Measurements from ENCODE around the gene SETD4. TPM values are rescaled to one million over a fixed set of nuclear protein-coding genes. Genes with fewer than 3 reads are reported as not detected.

Gene SETD4
- total RNA-seq, 2 experiments from 2014 or later: 14.8 to 15.2 TPM

DNA sequence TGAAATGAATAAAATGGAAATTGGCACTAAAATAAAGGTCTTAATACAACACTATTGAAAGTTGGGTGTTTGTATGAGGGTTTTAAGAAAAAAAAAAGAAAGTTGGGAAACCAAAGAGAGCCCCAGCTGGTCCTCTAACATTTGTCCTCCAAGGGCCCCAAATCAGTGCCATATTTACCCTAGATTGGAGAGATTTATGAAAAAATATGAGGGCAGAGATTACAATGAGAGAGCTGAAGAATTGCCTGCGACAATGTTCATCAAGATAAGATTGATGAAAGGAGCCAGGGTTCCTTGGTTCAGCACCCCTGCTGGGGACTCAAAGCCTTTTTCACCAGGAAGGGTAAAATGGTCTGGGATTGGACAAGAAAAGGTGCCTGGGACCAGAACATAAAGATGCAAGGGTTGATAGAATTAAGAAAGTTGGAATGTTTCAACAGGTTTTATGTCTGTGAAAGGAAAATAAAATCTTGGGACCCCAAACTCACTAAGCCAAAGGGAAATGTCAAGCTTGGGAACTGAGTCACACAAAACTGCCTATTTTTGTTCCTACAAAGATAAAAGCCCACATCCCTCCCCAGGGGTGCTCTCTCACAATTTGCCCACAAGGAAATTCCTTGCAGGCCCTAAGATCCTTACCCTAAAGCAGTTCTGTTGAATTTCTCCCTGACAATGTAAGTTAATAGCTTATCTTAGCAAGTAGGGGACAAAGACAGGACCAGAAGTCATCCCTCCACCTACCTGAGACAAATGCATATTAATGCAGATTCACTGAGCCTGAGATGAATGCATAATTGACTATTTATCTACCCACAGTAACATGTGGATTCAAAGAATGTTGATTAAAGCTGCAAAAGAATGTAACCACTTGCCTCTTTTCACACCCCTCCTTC lies 36.3 kb upstream of the SETD4 start:
- DNase-seq: no peak
- H3K27ac Mint-ChIP-seq: no peak overlapping the region
- H3K36me3 Mint-ChIP-seq (ENCODE audit: low read depth): peaks cover 8% of the 10 kb centered on the region
- no peak overlapping the region for H3K4me3 Mint-ChIP-seq
- H3K27me3 Mint-ChIP-seq (ENCODE audit: low read depth): peaks cover 3% of the 10 kb centered on the region
- H3K9me3 Mint-ChIP-seq: peaks cover 8% of the 10 kb centered on the region
- H3K4me1 Mint-ChIP-seq (ENCODE audit: low read depth): peaks cover 3% of the 10 kb centered on the region
- intact Hi-C loops (cut with micrococcal nuclease): no loop called here
- CTCF ChIA-PET: interaction anchor here (0.6 to 1.6 kb wide), 5 partner anchors 16 to 1047 kb away, joined by 3 to 5 read pairs (median 4); no protein-coding TSS in a partner anchor

DNA sequence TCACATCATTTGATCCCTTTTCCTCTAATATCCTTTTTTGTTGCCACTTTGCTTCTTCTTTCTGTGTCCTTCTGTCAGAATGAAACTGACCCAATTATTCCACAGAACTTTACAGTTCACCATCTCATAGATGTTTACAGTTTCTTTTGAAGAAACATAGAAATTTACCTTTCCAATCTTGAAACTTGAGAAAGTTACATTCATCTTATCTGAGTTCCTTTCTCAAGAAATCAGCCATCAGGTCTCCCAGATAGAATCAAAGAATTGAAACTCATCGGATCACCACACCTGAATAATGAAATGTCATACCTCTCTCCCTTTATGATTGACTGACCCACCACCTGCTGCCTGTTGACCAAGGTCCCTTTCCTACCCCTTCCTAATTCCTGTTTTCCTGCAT lies 33.2 kb upstream of the SETD4 start:
- Mint-ChIP-seq H3K27me3 (ENCODE audit: low read depth) (peaks cover 3% of the 10 kb centered on the region), H3K36me3 (ENCODE audit: low read depth) (peaks cover 8% of the 10 kb centered on the region), H3K4me1 (ENCODE audit: low read depth) (no peaks in the 10 kb centered on the region), H3K9me3 (peaks cover 8% of the 10 kb centered on the region), H3K27ac (no peak overlapping the region), H3K4me3 (no peak overlapping the region)
- intact Hi-C loops (cut with micrococcal nuclease): no loop called here
- CTCF ChIA-PET: no interaction called here
- no peak for DNase-seq

DNA sequence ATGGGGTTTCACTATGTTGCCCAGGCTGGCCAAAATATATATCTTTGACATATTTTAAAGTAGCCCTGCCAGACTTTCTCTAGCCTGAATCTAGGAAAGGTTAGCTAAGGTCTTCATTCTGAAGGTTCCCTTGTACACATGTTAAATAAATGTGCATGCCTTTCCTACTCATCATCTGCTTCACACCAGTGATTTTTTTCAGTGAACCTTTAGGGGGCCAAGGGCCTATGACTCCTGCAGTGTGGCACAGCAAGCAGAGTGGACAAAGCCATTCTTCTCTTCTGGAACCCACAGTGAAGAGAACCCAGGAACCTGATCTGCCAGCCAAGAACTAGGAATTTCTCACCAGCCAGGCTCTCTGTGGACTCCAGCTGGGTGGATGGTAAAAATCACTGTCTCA lies 32.4 kb upstream of the SETD4 start:
- Mint-ChIP-seq H3K36me3 (ENCODE audit: low read depth) (peaks cover 8% of the 10 kb centered on the region), H3K27ac (no peak overlapping the region), H3K4me3 (no peak overlapping the region), H3K9me3 (peaks cover 8% of the 10 kb centered on the region), H3K4me1 (ENCODE audit: low read depth) (no peaks in the 10 kb centered on the region), H3K27me3 (ENCODE audit: low read depth) (peaks cover 3% of the 10 kb centered on the region)
- intact Hi-C loops (cut with micrococcal nuclease): no loop called here
- CTCF ChIA-PET: no interaction called here
- DNase-seq: no peak

DNA sequence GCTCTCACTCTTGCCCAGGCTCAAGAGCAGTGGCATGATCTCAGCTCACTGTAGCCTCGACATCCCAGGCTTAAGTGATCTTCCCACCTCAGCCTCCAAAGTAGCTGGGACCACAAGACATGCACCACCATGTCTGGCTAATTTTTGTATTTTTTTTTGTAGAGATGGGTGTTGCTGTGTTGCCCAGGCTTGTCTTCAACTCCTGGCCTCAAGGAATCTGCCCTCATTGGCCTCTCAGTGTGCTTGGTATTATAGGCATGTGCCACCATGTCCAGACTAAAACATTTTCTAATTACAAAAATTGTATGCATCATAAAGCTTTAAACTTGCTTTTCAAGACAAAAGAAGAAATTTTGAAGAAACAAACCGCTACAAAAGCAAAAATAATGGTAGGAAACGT lies 29.6 kb upstream of the SETD4 start:
- Mint-ChIP-seq H3K4me1 (ENCODE audit: low read depth) (peaks cover 2% of the 10 kb centered on the region), H3K27me3 (ENCODE audit: low read depth) (peaks cover 3% of the 10 kb centered on the region), H3K4me3 (no peak overlapping the region), H3K36me3 (ENCODE audit: low read depth) (peaks cover 8% of the 10 kb centered on the region), H3K27ac (no peak overlapping the region), H3K9me3 (peaks cover 6% of the 10 kb centered on the region)
- no peak for DNase-seq
- CTCF ChIA-PET: no interaction called here
- intact Hi-C loops (cut with micrococcal nuclease): no loop called here

DNA sequence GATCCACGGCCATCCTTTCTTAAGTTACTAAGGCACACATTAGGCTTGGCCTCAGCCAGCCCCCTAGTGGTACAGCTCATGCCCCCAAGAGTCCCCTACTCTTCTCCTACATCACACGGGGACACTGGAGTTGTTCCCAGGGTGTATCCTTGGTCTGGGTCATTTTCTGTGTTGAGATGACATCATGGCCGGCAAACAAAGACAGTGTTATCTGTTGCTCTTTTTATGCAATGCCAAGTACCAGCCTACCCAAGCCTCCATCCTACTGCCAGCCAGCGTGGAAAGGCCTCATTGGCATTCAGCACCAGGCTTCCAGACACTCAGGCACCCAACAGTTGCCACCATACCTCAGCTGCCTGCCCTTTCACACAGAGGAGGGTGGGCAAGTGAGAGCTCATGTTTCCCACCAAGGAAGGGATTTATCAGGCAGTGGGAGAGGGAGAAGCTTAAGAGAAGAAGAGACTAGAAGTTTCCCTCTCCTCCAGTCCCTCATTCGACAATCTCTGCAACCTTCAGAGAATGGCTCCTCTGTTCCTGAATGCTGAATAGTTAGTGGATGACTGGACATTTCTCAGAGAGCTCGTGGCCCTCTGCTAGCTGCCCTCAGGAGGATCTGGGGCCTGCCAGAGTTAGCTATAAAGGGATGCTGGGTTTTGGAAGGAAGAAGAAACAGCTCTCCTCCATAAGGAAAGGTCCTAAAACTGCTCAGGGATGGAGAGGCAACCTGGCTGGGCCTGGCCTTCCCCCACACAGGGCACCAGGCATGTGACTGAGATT lies 27.2 kb upstream of the SETD4 start:
- Mint-ChIP-seq H3K27me3 (ENCODE audit: low read depth) (no peaks in the 10 kb centered on the region), H3K4me1 (ENCODE audit: low read depth) (peaks cover 2% of the 10 kb centered on the region), H3K4me3 (no peak overlapping the region), H3K27ac (no peak overlapping the region), H3K36me3 (ENCODE audit: low read depth) (no peaks in the 10 kb centered on the region), H3K9me3 (no peaks in the 10 kb centered on the region)
- no peak for DNase-seq
- CTCF ChIA-PET: interaction anchor here (1.3 kb wide), 1 partner anchor 21 kb away, joined by 3 read pairs; no protein-coding TSS in a partner anchor
- intact Hi-C loops (cut with micrococcal nuclease): no loop called here

DNA sequence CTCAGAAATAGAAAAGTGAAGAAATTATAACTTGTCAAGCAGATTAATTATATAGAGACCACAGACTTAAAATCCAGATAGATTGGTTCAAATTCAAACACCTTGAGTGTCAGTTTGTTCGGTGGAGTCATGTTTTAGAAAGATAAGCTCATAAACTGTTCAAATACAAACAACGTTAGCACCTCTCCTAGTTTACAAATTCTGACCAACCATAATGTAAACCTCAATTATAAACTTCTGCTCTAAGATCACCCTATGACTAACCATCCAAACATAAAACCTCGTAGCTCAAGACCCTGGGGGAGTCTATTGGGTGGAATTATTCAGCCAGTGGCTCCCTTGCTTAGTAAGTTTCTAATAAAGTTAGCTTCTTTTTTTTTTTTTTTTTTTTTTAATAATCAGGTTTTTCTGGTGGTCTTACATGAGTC lies 21.9 kb upstream of the SETD4 start:
- CTCF ChIA-PET: interaction anchor here (0.7 to 1.2 kb wide), 2 partner anchors 30 to 43 kb away, joined by 4 to 5 read pairs; no protein-coding TSS in a partner anchor
- intact Hi-C loops (cut with micrococcal nuclease): no loop called here
- Mint-ChIP-seq H3K9me3 (no peaks in the 10 kb centered on the region), H3K27ac (no peak overlapping the region), H3K27me3 (ENCODE audit: low read depth) (no peaks in the 10 kb centered on the region), H3K4me3 (no peak overlapping the region), H3K36me3 (ENCODE audit: low read depth) (no peaks in the 10 kb centered on the region), H3K4me1 (ENCODE audit: low read depth) (peaks cover 22% of the 10 kb centered on the region)
- DNase-seq: no peak

DNA sequence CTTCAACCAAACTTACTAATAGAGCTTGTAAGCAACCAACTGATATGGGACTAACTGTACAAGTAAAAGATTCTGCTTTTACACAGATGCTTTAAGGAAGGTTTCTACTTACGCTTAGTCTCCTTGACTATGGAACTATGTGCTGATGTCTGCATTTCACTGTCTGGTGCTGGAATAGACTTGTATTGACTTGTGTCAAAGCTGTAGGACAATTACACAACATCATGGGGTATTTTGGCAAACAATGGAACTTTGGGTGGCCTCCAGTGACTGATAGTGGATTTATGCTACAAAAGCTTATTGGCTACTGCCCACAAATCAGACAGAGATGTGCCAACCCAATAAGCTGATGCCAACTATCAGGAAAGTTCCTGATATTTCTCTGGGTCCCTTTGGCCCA lies 20.1 kb upstream of the SETD4 start:
- DNase-seq: no peak
- no peak overlapping the region for H3K4me3 Mint-ChIP-seq
- H3K27ac Mint-ChIP-seq: peak overlapping the region; percentile 82
- H3K9me3 Mint-ChIP-seq: no peaks in the 10 kb centered on the region
- CTCF ChIA-PET: interaction anchor here (1.2 kb wide), 1 partner anchor 32 kb away, joined by 3 read pairs; no protein-coding TSS in a partner anchor
- no peaks in the 10 kb centered on the region for H3K27me3 Mint-ChIP-seq (ENCODE audit: low read depth)
- H3K36me3 Mint-ChIP-seq (ENCODE audit: low read depth): peaks cover 2% of the 10 kb centered on the region
- intact Hi-C loops (cut with micrococcal nuclease): no loop called here
- H3K4me1 Mint-ChIP-seq (ENCODE audit: low read depth): peaks cover 33% of the 10 kb centered on the region

DNA sequence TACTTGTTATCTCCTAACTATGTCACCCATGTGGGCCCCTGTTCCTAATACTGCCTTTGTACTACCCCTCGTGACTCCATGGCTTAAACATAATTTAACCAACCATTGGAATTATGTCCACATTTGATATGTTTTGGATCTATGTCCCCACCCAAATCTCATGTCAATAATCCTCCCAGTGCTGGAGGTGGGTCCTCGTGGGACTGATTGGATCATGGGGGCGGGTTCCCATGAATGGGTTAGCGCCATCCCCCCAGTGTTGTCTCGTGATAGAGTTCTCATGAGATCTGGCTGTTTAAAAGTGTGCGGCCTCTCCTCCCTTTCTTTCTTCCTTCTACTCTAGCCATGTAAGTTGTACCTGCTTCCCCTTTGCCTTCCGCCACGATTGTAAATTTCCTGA lies 19.3 kb upstream of the SETD4 start:
- DNase-seq: no peak
- H3K9me3 Mint-ChIP-seq: no peaks in the 10 kb centered on the region
- intact Hi-C loops (cut with micrococcal nuclease): loop anchor here (1.0 kb wide), 2 partner anchors 10 to 19 kb away; partner anchors contain the start of gene SETD4
- CTCF ChIA-PET: no interaction called here
- H3K36me3 Mint-ChIP-seq (ENCODE audit: low read depth): peaks cover 2% of the 10 kb centered on the region
- H3K4me3 Mint-ChIP-seq: peak overlapping the region; percentile 51
- peaks cover 33% of the 10 kb centered on the region for H3K4me1 Mint-ChIP-seq (ENCODE audit: low read depth)
- no peaks in the 10 kb centered on the region for H3K27me3 Mint-ChIP-seq (ENCODE audit: low read depth)
- peak overlapping the region; percentile 82 for H3K27ac Mint-ChIP-seq

DNA sequence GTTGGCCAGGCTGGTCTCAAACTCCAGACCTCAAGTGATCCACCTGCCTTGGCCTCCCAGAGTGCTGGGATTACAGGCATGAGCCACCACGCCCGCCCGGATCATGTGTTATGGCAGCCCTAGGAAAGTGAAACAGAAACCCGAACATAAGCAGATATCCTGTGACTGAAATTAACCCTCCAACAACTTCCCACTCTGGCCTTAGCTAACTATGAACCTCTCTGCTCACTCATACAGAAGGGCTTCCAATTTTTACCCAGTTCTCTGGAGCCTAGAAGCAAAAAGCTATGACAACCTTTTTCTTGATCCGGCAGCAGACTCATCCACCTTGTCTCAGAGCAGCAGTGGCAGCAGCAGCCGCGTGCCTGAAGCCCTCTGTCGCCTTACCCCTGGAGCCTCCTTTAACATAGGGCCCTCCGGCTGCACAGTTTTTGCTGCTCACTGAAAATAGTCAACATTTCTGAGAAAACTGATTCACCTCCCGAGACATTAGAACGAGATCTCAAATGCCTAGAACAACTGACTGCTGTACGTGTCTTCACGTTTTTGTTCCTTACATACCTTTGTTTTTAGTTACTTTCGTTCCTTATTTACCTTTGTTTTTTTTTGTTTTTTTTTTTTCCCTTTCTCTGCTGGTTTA lies 18.8 kb upstream of the SETD4 start:
- Mint-ChIP-seq H3K36me3 (ENCODE audit: low read depth) (peaks cover 2% of the 10 kb centered on the region), H3K4me1 (ENCODE audit: low read depth) (peaks cover 33% of the 10 kb centered on the region), H3K27ac (peak overlapping the region; percentile 82), H3K27me3 (ENCODE audit: low read depth) (no peaks in the 10 kb centered on the region), H3K4me3 (peak overlapping the region; percentile 51), H3K9me3 (no peaks in the 10 kb centered on the region)
- CTCF ChIA-PET: interaction anchor here (1.2 kb wide), 1 partner anchor 33 kb away, joined by 3 read pairs; no protein-coding TSS in a partner anchor
- intact Hi-C loops (cut with micrococcal nuclease): loop anchor here (1.0 kb wide), 2 partner anchors 10 to 19 kb away; partner anchors contain the start of gene SETD4
- DNase-seq: peak; percentile 69

DNA sequence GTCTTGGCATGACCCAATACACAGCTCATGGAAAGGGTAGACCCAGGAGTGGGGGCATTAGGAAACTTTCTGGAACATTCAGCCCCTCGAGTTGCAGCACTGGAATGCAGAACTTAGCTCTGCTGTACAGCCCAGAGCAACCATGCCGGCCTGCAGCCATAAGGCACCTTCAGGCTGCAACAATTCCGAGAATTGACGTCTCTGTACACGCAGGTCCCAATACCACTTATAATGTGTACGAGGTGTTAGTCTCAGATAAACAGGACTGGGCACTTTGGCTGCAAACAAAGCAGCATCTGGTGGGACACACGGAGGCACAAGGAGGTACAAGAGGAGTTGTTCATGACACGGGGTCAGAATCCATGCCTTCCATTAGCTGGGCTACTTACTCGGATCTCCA lies 17.4 kb upstream of the SETD4 start:
- DNase-seq: no peak
- CTCF ChIA-PET: interaction anchor here (0.9 to 1.7 kb wide), 3 partner anchors 8 to 47 kb away, joined by 3 to 9 read pairs (median 4); partner anchors contain the start of gene CBR1
- intact Hi-C loops (cut with micrococcal nuclease): no loop called here
- H3K4me3 Mint-ChIP-seq: no peak overlapping the region
- no peaks in the 10 kb centered on the region for H3K27me3 Mint-ChIP-seq (ENCODE audit: low read depth)
- peaks cover 8% of the 10 kb centered on the region for H3K36me3 Mint-ChIP-seq (ENCODE audit: low read depth)
- H3K4me1 Mint-ChIP-seq (ENCODE audit: low read depth): peaks cover 39% of the 10 kb centered on the region
- no peaks in the 10 kb centered on the region for H3K9me3 Mint-ChIP-seq
- H3K27ac Mint-ChIP-seq: no peak overlapping the region

DNA sequence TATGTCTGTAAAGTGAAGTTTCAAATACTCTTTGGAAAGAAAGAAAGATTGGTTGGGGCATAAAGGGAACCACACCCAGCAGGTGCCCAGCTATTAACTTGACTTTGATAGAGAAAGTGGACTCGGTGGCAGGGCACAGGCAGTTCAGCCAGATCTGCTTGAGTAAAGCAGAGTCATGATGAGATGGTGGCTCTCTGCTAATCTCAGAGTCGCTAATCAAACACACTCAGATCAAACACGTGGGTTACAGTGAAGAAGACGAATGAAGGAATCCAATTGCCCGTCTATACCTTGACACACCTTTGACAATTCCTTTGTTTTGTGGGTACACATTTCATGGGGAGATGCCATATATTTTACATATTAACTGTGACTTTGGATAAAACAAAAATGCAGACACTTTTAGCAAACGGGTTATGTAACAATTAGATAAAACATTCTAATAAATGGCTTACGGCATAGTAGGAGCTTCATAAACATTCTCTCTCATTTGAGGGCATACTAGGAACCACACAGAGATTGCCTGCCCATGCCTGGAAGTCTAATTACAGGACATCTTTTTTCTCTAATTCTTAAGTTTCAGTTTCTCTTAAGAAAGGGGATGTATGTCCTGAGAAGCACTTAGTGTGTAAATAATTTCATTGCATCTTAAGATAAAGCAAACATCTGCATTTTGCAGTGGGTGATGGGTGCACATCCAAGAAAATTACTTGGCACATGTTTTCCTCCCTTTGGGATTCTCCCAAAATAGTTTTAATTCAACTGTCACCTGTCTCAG lies 16.7 kb upstream of the SETD4 start:
- CTCF ChIA-PET: interaction anchor here (0.6 to 1.7 kb wide), 3 partner anchors 48 to 75 kb away, joined by 3 to 9 read pairs (median 4); no protein-coding TSS in a partner anchor
- intact Hi-C loops (cut with micrococcal nuclease): no loop called here
- no peaks in the 10 kb centered on the region for H3K9me3 Mint-ChIP-seq
- peaks cover 15% of the 10 kb centered on the region for H3K36me3 Mint-ChIP-seq (ENCODE audit: low read depth)
- H3K27ac Mint-ChIP-seq: no peak overlapping the region
- no peaks in the 10 kb centered on the region for H3K27me3 Mint-ChIP-seq (ENCODE audit: low read depth)
- H3K4me3 Mint-ChIP-seq: no peak overlapping the region
- DNase-seq: no peak
- peaks cover 42% of the 10 kb centered on the region for H3K4me1 Mint-ChIP-seq (ENCODE audit: low read depth)
